NCI-H526 (cell line): ENCODE measurements around the gene STPG4.
A peak's percentile ranks its signal among the peaks of the same experiment; 100 is the strongest.

Source experiments
- DNase-seq, 2 experiments: peaks; one replicate each; lab custom pipeline; 2025; lab: John Stamatoyannopoulos, UW

STPG4 gene

DNA sequence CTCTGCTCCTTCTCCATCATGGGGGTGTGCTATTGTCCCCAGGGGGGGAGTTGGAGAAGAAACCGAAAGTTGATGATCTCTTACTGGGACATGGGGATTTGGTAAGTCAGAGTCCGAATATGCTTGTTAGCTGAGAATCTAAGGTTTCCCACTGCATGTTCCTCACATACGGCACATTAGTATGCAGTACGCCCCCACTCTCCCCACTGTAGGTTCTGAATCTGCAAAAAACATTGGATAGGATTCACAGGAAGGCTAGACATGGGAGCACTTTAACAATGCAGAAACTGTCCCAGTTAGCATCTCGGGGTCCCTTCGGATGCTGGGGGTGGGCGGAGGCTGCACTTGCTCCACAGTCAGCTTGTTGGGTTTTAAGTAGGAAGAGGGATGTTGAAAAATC is 102.3 kb downstream of the STPG4 start:
- DNase-seq, result no peak

DNA sequence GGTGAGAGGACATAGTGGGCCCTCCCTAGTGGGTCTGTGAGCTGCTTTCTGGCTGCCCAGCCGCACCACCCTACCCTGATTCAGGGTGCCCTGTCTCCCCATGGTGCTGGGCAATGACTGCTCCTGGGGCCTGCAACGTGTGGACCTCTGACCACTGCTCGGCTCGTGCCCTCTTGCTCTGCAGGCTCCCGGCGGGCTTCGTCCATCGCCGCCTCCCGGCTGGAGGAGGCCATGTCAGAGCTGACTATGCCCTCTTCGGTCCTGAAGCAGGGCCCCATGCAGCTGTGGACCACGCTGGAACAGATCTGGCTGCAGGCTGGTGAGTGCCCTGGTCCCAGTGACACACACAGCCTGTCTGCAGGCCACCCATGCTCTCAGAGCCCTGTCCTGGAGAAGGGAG is 103.5 kb downstream of the STPG4 start:
- no peak for DNase-seq

DNA sequence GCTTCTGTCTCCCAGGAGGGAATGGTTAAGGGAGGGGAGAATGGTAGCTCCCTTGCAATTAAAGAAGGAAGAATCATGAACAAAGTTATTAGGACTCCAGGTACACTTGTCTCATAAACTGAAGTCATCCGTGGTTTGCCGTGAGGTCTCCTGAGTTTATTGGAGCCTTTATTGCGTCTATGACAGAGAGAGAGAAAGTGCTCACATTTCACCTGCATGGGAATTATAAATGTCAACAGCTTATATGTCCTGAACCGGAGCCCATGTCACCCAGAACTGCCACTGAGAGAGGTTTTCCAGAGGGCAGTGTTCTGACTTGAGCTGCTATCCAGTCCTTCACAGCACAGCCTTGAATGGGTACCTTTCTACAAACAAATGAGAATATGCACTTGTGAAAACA is 104.3 kb downstream of the STPG4 start:
- DNase-seq, result no peak

DNA sequence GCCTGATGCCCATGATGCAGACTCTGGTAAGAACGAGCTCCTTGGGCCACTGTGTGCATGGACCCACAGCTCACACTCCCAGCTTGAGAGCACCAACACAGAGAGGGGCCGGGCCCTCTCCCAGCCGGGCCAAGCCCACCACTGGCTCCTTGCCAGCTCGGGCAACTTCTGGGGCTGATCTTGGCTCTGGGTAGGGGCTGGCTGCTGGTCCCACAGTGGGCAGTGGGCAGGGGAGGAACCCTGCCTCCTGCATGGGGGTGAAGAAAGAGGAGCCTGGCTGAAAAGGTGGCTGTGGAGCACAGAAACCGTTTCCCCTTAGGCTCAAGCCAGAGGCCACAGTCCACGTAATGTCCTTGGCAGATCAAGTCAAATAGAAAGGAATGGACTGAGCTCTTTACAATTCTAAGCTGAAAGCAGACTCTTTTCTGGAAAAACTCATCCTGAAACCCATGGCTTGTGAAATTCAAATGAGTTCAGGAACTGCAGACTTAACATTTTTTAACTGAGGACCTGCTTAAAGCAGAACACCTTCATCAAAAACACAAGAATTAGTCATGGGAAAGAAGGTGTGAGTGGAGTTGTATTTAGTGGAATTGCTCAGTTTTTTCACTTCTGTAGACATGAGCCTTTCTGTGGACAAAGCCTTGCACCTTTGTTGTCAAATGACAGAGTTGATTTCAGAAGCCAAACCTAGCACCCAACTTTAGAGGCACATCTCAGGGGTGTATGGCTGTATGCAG is 104.9 kb downstream of the STPG4 start:
- DNase-seq, result no peak

DNA sequence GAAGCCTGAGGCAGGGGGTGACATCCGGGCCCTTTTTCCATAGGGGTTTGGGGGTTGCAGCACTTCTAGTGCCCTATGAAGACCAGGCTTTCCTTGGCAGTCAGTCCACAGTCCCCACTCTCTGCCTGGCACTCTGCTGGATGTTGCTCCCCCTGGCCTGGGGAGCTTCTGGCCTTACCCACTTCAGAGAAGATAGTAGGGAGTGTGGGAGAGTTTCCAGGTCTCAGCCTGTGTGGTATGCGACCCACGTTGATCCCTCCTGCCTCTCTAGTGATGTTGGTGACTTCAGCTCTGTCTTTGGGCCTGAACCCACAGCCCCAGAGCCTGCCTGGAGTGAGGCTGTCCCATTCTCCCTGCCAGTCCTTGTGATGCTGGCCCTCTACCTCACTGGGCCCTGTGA is 105.6 kb downstream of the STPG4 start:
- DNase-seq, result no peak

DNA sequence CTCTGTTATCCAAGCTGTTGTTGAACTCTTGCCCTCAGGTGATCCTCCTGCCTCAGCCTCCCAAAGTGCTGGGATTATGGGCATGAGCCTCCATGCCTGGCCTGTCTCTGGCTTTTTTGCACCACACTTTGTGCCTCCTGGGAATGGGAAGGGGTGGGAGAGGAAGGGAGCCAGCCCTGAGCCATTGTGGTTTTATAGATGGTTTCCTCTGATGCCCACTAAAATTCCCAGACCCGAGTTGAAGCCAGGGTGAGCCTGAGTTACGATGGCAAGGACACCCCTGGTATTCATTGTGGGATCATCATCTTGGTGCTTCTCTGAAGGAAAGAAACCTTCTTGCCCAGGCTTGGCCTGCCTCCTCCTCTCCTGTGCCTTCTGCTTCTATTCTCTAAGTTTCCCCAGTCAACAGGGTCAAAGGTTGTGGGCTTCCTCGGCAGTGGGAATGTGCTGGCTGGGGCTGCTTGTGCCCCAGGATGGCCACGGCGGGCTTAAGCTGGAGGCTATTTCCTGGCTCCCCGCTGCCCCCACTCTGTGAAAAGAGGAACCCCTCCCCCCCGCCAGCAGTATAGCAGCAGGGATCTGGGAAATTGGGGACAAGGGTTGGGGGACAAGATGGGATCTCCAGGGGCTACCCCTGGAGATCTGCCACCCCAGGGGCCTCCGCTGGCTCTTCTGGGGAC is 106.2 kb downstream of the STPG4 start:
- no peak for DNase-seq

DNA sequence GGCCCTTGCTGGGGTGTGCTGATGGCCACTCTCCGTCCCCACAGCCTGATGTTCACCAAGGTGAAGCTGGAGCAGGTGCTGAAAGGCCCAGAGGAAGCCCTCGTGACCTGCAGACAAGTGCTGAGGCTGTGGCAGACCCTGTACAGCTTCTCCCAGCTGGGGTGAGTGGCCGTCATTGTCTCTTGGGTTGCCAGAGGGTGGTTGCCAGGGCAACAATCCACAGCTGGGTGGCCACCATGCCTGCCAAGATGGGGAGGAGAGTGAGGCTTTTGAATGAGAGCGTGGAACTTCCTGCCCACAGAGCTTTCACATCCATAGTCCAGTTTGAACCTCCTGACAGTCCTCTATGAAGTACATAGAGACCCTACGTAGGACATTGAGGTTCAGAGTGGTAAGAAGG is 108.8 kb downstream of the STPG4 start:
- no peak for DNase-seq

DNA sequence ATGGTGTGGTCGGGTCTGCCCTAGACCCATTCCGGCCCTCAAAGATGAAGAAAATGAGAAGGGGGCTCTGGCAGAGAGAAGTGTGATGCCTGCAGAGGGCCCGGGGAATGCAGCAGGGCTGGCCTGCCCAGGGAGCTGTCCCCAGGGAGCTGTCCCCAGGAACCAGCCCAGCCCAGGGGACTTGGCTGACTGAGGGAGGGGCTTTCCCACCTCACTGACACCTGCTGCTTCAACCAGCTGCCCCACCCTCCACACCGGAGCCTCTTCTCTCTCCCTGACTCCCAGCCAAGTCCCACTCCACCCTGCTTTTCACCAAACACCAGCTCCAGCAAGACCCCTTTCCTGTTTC is 111.2 kb downstream of the STPG4 start:
- peak in 1 of 2 experiments; percentile 55 for DNase-seq

DNA sequence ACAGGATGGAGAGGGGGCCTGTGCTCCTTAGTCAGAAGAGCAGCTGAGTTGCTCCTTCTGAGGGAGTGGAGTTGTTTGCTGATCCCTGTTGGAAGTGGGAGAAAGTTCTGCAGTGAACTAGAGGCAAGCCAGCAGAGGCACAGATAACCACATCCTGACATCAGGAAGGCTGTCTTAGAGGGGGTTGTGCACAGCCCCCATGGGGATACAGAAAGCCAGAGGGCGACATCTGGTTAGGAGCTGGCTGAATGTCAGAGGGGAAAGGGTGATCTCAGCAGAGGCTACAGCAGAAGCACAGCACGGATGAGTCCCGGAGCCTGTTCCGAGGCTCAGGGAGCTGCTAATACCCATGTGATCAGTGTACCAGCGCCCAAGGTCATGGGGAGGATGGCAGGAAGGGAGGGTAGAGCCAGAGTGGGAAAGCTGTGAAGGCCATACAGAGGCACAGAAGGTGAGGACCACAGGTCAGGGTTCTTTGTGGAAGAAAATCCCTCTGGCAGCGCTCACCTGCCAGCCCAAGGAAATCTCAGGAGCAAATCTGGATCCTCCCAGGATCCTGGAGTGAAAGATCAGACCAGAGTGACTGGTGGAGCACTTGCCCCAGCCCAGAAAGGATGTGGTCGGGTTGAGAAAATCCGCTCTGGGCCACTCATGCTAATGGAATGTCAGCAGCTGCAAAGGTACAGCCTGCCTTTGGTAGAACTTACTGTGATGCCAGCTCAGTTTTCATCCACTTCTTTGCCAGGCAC is 111.8 kb downstream of the STPG4 start:
- peak in 1 of 2 experiments; percentile 49 for DNase-seq

DNA sequence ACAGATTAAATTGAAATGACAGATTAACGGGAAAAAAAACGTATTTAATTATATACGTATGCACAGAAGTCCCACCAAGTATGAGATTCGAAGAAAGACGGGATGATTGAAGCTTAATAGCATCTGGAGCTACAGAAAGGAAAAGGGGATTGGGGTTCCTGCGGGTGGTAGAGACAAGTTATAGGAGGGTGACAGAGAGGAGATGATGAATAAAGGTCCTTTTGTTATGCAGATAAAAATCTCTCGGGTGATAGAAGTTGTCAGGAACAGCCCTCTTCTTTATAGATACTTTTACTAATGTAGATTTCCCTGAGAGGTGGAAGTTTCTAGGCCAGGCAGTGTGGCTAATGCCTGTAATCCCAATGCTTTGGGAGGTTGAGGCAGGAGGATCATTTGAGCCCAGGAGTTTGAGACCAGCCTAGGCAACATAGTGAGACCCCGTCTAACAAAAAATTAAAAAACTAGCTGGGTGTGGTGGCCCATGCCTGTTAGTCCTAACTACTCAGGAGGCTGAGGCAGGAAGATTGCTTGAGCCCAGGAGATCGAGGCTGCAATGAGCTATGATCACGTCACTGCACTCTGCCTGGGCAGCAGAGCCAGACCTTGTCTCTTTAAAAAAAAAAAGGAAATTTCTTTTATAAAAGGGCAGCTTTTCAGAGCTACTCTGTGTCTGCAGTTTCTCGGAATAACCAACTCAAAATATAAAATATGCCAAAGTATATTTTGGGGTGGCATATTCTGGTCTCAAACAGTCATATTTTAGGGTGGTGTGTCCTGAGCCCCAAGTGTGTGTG is 113.0 kb downstream of the STPG4 start:
- no peak for DNase-seq

DNA sequence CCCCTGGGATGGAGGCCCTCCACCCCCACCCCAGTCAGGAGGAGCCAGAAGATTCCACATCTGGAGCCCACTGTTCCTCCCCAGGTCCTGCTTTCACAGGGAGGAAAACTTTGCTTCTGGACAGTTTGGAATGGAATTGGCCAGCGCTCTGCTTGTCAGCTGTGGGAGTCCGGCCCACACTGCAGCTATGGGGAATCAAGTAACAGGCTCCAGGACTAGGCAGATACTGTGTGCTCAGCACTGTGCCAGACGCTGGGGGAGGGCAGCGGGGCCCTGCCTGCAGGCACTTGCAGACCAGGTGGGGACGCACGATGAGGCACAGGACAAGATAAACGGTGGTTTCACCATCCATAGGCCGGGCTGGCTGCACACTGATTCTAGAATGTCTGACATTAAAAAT is 114.0 kb downstream of the STPG4 start:
- no peak for DNase-seq

DNA sequence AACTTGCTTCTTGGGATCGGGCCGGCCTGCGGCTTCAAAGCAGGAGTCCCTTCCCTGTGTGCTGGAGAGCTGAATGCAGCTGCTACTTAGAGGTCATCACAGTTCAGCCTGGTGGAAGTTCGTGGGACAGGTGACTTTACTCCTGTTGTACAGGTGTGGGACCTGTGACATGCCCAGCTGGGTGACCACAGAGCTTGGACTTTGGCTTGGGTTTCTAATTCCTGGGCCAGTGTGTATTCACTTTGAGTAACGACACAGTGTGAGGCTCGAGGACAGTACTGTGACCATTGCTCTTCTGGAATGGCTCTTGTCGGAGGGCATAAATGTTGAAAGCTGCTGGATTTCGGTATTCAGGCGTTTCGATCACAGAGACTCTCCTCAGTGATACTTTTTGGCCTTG is 114.5 kb downstream of the STPG4 start:
- no peak for DNase-seq

DNA sequence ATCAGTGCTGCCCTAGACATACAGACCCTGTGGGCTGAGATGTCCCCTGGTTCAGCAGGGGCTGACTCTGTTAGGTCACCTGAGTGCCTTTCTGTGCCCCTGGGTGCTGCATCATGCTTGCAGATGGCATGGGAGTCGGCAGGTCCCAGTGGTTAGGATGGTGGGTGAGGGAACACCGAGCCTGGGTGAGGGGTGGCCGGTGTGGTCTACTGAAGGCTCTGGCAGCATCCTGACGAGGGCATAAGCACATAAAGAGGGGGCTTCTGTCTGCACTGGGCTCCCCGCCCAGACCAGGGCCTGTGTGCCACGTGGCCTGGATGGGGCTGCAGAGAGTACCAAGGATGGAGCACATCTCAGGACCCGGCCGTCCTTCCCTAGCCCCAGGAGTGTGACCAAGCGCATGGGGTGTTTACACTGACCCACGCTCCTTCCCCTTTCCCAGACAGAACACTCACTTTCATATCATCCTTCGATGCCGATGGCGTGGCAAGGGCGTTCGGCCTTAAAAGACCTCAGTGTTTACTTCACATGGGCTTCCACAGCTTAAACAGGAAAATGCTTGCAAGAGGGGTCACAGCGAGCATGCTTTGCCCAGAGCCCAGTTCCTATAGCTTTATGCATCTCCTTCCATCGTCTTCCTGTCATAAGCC is 115.1 kb downstream of the STPG4 start:
- DNase-seq, result no peak

DNA sequence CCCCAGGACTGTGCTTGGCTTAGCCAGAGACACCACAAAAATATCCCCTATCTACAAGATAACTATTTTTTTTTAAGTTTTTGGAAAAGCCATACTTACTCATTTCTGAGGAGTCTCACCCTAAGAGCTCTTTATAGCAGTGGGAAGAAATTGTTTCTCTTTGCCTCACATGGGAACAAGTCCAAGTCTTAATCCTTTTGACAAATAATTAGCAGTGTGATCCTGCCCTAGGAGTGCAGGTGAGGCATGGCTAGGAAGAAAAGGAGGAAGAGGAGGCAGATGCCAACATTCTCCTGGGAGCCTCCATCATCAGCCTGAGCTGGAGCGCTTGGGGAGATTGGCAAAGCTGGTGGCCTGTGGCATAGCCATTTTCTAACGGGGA is 115.6 kb downstream of the STPG4 start:
- no peak for DNase-seq

DNA sequence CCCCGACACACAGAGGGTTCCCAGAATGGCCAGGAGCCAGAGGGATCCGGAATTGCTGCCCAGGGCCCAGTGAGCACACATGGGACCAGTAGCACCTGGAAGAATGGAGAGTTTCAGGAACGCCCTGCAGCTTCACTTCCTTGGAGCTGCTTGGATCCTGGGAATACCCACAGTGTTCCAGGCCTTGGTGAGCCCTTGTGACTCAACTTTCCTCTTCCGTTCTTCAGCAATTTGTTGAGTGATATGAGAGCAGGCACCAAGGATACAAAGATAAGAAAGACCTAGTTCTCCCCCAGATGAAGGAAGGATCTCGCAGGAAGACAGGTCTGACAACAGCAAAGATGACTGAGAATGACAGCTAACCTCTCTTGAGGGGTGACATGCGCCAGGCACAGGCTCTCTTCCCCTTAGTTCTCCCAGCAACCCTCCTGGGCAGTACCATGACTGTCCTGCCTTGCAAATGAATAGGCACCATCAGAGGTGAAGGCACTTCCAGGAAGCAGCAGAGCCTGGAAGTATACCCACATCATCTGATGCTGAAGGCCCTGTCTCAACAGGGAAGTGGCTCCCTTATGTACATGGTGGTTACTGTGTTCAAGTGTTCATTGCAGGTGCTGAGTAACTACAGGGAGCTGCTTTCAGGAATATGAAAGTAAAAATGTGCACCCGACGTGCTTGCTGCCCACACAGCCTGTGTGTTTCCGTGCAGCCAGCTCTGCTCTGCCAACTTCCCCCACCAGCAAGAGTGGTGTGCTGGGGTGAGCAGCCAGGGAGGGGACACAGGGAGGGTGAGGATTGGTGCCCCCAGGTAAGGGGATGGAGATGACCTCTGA is 116.2 kb downstream of the STPG4 start:
- no peak for DNase-seq

DNA sequence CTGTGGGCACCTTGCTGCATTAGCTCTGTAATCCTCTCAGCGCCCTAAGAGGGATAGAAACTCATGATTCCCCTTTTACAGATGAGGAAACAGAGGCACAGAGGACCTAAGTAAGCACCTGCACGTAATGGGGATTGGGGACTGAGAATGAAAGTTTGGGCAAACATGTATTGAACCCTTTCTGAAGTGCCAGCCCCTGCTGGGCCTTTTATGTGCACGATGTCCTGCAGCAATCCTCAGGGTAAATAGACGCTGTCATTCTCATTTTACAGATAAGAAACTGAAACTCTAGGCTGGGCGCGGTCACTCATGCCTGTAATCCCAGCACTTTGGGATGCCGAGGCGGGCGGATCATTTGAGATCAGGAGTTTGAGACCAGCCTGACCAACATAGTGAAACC is 117.4 kb downstream of the STPG4 start:
- no peak for DNase-seq
